AG10803 (cell line): ENCODE results near the gene TRIM2.

Experiments used
- DNase-seq: peaks from one replicate; pipeline ENCODE4 v3.0.0; 2010; ENCODE audit warnings: low read depth
- H3K4me3 ChIP-seq: 2 replicates; pipeline ENCODE4 v1.5.1; 2011; ENCODE audit warnings: mild to moderate bottlenecking, low read length, control low read depth
- CTCF ChIP-seq: conservative IDR thresholded peaks from 2 replicates; pipeline ENCODE4 v1.5.1; 2011; ENCODE audit warnings: mild to moderate bottlenecking, low read length, control low read depth, inconsistent platforms

Gene TRIM2

GRCh38 chr4:153266988-153267387, 62.7 kb downstream of the TRIM2 start:
- no peak for DNase-seq
- TF ChIP-seq CTCF = no peak
- H3K4me3 ChIP-seq = no peak overlapping the region

- no peak for TF ChIP-seq CTCF
- H3K4me3 ChIP-seq = no peak overlapping the region
- DNase-seq = no peak
These were observed 63.6 kb downstream of the TRIM2 start for GRCh38 chr4:153267890-153268289.

GRCh38 chr4:153268295-153268694, 64.1 kb downstream of the TRIM2 start:
- TF ChIP-seq CTCF = no peak

GRCh38 chr4:153269218-153269990, 65.2 kb downstream of the TRIM2 start:
- TF ChIP-seq CTCF = no peak
- DNase-seq = no peak
- no peak overlapping the region for H3K4me3 ChIP-seq

More at GRCh38 chr4:153268295-153268694, 64.1 kb downstream of the TRIM2 start:
- H3K4me3 ChIP-seq = no peak overlapping the region
- no peak for DNase-seq

GRCh38 chr4:153270361-153270760, 66.1 kb downstream of the TRIM2 start:
- no peak for DNase-seq
- no peak for TF ChIP-seq CTCF
- no peak overlapping the region for H3K4me3 ChIP-seq

- DNase-seq = no peak
- H3K4me3 ChIP-seq = no peak overlapping the region
- no peak for TF ChIP-seq CTCF
These were observed 67.6 kb downstream of the TRIM2 start for GRCh38 chr4:153271820-153272219.

GRCh38 chr4:153273751-153274150, 69.5 kb downstream of the TRIM2 start:
- TF ChIP-seq CTCF = no peak

More at GRCh38 chr4:153273751-153274150, 69.5 kb downstream of the TRIM2 start:
- no peak for DNase-seq
- H3K4me3 ChIP-seq = no peak overlapping the region
